ENCODE data around the gene LYL1.

Gene LYL1

DNA sequence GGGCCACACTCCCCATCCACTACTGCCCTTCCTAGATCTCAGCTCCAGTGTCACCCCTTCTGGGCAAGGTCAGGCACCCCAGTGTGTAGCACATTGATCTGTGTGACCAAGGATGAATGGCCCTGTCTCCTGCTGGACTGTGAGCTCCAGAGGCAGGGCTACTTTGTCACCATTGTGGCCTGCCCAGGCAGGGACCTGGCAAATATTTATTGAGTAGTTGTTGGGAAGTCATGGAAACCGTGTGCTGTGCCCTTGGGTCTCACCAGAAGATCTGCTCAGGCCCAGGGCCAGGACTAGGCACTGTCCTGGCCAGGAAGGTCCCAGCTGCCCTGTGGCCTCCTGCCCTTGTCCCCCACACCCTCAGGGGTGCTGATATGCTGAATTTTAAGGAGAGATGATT, 25.9 kb upstream of the LYL1 start:
- DNase-seq = no peak

GRCh38 chr19:13127811-13128575, 25.3 kb upstream of the LYL1 start:
- no peak for DNase-seq

DNA sequence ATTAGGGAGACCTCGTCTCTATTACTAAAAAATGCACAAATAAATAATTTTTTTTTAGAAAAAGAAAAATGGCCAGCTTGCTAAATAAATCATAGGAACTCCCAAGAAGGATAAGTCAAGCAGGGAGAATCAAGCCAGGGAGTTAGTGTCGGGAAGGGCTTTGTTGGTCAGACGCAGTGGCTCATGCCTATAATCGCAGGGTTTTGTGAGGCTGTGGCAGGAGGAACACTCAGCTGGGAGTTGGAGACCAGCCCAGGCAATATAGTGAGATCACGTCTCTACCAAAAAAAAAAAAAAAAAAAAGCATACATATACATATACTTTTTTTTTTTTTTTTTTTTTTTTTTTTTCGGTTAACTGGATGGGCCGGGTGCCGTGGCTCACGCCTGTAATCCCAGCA, 24.4 kb upstream of the LYL1 start:
- no peak for DNase-seq

DNA sequence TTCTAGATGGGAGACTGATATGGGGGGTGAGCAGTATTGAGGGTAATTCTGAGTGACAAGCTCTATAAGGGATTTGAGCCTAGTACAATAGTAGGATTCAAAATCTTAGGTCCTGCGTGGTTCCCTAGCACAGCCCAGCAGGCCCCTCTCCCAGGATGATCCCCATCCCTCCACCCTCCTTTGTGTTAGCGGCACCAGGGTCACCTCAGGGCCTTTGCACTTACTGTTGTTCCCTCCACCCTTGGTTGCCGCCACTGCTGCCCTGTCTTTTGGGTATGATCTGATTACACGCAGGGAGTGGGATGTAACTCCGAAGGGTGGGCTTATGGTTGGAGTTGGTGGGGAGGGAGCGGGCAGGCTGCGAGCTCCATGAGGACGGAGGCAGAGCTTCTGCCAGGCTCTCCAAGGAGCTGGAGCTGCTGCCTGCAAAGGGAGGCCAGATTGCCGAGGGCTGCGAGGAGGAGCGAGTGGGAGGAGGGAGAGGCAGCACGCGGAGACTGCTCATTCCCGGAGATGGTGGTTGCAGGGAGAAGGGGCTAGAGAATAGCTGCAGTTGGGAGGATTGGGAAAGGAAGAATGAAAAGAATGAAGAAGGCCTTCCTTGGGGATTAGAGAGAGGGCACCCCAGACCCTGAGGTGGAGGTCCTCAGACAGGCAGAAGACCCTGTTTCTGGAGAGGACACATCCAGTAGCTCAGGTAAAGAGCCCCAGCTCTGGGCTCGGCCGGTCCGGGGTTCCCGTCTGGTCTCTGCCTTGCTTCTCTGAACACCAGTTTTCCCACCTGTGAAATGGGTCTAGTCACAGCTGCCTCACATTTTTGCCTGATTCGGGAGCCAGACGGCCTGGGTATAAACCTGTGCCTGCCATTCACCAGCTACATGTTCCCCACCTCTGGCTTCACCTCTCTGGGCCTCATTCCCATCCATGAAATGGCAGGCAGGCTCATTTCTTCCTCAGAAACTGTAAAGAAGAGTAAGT, 20.6 kb upstream of the LYL1 start:
- no peak for DNase-seq

GRCh38 chr19:13122275-13122878, 19.7 kb upstream of the LYL1 start:
- DNase-seq = no peak

DNA sequence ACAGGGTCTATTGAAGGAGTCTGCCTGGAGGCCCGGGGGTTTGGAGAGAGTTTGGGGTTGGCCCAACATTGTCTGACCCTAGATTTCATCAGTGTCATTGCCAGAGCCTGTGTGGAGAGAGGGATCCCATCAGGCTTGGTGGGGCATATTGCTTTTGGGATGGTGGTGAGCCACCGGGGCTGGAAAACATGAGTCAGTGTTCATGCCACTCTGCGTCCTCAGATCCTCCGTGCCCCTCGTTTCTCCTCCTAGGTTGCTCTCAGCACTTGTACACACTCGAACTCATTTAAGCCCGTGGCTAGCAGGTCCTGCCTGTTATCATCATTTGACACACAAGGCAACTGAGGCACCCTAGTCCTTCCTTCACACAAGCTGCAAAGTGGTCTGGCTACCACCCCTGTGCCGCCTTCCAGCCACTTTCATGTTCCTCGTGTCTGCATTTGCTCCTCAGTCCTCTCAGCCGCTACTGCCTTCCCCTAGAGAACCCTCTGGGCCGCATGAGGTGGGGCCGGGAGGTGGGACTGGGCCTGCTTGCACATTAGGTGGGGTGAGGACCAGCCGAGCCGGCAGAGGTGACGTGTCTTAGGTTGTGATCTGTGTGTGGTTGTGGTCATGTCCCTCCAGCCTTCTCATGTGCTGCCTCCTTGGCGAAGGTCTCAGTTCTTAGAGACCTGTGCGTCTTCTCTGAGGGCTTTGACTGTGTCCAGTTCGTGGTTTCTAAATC, 19.1 kb upstream of the LYL1 start:
- no peak for DNase-seq

- no peak for DNase-seq
Measured at GRCh38 chr19:13120817-13121216, 18.2 kb upstream of the LYL1 start.

DNA sequence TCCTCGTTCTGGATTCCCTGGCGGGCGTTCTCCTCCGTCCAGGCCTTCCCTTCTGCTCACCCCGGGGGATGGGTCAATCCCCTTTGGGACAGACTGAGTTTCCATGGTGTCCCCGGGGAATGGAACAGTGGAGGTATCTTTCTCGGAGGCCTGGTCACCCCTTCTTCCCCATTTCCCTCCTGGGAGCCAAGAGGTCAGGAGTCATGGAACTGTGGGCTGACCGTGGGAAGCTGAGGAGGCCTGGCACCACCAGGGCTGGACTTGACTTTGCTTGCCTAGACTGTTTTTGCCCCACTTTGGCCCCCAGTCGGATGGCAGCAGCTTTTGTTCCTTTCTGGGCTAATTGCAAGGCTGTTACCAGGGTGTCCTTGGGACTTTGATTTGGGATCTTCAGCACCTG, 17.4 kb upstream of the LYL1 start:
- no peak for DNase-seq

GRCh38 chr19:13119627-13120026, 17.0 kb upstream of the LYL1 start:
- no peak for DNase-seq

DNA sequence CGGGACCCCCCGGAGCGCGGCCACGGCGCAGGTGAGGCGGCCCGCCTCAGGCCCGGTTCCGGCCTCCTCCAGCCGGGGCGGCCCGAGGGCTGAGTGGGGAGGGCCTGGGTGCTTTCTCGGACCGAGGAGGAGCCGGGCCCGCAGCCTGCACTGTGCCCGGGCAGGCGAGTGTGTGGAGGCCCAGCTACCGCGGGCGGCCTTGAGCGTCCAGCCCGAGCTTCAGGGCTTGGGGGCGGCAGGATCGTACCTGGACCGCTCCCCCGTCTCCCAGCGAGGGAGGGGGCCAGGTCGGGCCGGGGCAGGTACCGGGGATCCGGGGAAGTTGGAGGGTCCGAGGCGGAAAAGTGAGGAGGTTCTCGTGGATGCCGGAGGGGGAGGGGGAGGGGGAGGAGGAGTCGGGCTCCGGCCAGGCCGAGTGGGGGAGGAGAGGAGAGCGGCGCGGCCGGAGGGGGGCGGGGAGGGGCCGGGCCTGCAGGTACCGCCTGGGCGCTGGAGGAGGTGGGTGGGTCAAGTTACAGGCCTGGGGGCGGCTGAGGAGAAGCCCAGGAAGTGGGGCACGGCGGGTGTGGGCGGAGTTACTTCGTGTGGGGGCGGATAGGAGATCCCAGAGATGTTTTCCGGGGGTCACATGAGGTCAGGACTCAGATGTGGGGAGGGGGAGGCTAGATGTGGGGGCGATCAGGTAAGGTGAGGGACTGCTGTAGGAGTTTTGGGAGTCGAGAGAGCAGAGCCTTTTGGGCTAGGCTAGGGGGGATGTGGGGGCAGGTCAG, 16.0 kb upstream of the LYL1 start:
- peak; percentile 71 for DNase-seq

GRCh38 chr19:13117772-13118423, 15.2 kb upstream of the LYL1 start, which contains the start of gene NACC1:
TSS of gene NACC1 (plus strand) at chr19:13118264. CDS start at chr19:13135208, 16,944 bp downstream.
- DNase-seq = peak; percentile 94

- no peak for DNase-seq
Measured at GRCh38 chr19:13117176-13117771, 14.6 kb upstream of the LYL1 start.

DNA sequence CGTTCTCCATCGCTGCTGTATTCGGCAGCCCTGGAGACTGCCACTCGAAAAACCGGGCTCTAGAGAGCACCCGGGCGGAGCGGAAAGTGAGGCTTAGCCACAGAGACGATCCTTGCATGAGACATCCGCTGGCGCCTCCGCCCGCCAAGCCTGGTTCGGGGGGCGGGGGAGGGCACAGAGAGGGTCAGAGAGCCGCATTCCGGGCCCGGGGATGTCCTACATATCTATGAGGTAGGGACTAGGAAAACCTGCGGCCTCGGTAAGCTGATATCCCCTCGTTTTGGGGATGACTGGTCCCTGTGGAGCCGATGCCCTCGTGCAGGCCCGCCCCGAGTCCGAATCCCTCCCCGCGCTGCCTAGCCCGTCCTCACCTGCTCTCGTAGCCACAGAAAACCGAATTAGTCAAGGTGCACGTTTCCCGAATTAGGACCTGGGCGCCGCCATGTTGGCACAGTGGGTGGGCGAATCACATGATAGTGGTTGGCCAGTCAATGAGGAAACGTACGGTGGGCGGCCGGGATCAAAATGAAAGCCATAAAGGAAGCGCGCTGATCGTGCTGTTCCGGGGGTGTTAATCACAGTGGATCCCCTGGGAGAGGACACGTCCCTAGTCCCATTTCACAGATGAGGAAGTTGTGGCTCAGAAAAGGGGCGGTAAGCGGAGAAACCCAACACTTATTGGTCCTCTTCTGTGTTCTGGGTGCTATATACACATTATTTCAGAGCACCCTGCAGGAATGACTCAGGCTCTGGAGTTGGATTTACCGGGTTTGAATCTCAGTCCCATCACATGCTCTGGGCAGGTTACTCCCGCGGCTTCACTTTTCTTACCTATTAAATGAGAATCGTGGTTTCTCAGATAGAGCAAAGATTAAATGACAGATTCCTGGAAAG, 13.9 kb upstream of the LYL1 start, which contains the start of gene TRMT1:
Gene TRMT1 (minus strand): TSS at position 459 of the 894 bp plus-strand sequence. CDS start 341 bp downstream, at position 118.
- DNase-seq = peak; percentile 93

- no peak for DNase-seq
Measured at GRCh38 chr19:13115936-13116281, 13.3 kb upstream of the LYL1 start.

DNA sequence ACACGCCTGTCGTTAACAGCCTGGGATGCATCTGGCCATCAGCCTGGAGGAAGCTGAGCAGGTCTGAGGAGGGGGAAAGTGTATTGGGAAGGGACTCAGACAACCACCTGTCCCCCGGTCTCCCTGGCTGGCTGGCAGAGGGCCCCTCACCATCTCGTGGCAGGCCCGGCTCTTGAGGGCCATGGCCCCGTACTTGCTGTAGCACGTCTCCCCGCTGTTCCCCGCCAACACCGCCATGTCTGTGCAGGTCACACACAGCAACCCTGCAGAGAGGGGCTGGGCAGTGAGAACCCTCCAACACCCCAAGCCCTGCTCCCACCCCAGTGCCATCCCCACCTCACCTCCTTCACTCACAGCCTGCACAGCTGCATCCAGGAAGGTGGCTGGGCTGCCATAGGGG, 9.9 kb upstream of the LYL1 start:
- DNase-seq = no peak

- no peak for DNase-seq
Measured at GRCh38 chr19:13110099-13110610, 7.5 kb upstream of the LYL1 start.

DNA sequence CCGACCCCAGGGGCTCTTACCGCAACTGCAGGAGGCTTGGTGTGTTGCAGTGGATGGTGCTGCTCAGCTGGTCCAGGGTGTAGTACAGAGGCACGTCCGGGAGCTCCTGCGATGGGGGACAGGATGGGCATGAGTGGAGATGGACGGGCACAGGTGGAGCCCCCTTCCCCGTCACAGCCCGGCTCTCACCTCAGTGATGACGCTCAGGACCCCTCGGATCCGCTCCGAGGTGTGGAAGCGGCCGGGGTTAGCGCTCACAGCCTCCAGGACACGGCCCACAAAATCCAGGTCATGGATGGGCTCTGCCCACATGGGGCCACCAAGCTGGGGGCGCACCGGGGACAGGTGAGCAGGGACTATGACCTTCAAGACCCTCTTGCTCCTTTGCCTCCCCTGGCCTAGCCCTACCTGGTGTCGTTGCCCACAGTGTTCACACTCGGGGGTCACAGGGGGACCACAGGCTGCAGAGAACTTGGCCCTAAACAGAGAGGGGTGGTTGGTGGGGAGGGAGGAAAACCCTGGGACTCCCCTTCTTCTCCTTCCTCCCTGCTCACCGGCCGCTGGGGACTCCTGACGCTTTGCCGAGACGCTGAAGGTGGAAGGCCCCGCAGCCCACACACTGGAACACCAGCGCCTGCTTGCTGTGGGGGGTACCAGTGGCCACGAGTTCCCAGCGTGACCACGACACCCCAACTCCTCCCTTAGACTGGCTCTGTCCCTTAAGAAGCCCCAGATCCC, 6.9 kb upstream of the LYL1 start:
- no peak for DNase-seq

DNA sequence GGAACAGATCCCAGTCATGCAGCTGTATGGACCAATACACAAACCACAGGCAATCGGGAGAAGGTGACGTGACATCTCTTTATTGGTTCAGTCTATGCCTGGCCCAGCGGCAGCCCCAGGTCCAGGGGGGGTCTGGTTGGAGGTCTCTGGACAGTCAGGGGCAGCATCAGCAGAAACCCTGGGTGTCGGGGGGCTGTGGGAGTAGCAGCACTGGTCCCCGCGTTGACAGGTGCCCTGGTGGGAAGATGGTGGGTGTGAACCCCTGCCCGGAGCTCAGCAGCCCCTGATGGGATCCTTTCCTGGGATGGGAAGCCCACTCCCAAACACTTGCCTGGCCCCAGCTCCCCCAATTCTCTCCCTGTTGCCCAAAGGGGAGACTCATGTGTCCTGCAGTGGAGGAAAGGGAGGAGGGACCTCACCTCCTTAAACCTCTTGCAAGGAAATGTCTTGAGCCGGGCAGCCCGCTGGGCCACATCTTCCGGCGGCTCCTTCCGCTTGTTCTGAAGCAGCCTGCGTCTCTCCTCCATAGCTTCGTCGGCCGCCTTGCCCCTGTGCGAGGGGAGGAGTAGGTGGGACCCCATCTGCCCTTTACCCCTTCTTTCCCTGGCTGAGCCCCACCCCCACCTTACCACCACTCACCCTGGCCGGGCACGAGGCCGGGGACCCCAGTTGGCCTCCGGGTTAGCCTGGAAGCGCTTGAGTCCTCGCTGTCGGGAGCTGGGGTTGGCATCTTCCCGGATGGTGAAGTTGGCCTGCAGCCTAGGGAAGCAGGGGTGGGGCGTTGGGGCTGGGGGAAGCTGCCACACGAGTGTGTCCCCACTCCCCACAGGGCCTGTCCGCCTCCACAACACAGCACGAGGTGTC, 2.4 kb upstream of the LYL1 start:
- DNase-seq = no peak

Data from right hindlimb (tissue), 1 donor.